Keratinocyte (primary cell): ENCODE results near the gene TMEM217. TPM values are rescaled to one million over a fixed set of nuclear protein-coding genes. Genes with fewer than 3 reads are reported as not detected.

Source experiments
- DNase-seq: peaks from one replicate; pipeline ENCODE4 v3.0.0-alpha.2; 2011; ENCODE audit warnings: low read depth, missing footprints, low spot score
- FAIRE-seq: peaks from 2 replicates; lab custom pipeline; 2011; peaks lifted over from hg19 to GRCh38; lab: Jason Lieb, UNC
- H2AFZ ChIP-seq: 2 replicates; pipeline ENCODE4 v1.6.0; 2012; ENCODE audit warnings: low read length, control low read depth, inconsistent platforms; ENCODE audit not compliant: control insufficient read depth
- H3K27ac ChIP-seq: 2 replicates; pipeline ENCODE4 v1.5.1; 2011; ENCODE audit warnings: low read length; ENCODE audit not compliant: control insufficient read depth, insufficient read depth
- H3K27me3 ChIP-seq: 3 replicates; pipeline ENCODE4 v1.6.0; 2011; ENCODE audit warnings: low read length; ENCODE audit not compliant: control insufficient read depth, insufficient read depth; ENCODE audit errors: extremely low read depth
- H3K36me3 ChIP-seq, 2 experiments: 2 replicates in 1 of 2; 3 replicates in 1 of 2; pipeline ENCODE4 v1.5.1; 2011; ENCODE audit warnings: low read length in 2 of 2, mild to moderate bottlenecking in 1 of 2; ENCODE audit not compliant: control insufficient read depth in 2 of 2, insufficient read depth in 2 of 2; ENCODE audit errors: extremely low read depth in 1 of 2
- H3K4me1 ChIP-seq: 3 replicates; pipeline ENCODE4 v1.5.1; 2011; ENCODE audit warnings: low read length; ENCODE audit not compliant: control insufficient read depth, insufficient read depth; ENCODE audit errors: extremely low read depth
- H3K4me2 ChIP-seq: 3 replicates; pipeline ENCODE4 v1.6.0; 2011; ENCODE audit warnings: low read depth, low read length; ENCODE audit not compliant: control insufficient read depth, insufficient read depth; ENCODE audit errors: extremely low read depth
- H3K4me3 ChIP-seq, 3 experiments: fragments of 200-600 bp in 1 of 3; sonication (generic) in 1 of 3; 2 replicates in 2 of 3; 3 replicates in 1 of 3; pipeline ENCODE4 v1.5.1; 2011 to 2016; ENCODE audit warnings: low read length in 3 of 3, mild to moderate bottlenecking in 3 of 3, control low read depth in 2 of 3, inconsistent platforms in 1 of 3, low read depth in 1 of 3, mixed read lengths in 1 of 3, mixed run types in 1 of 3, moderate library complexity in 1 of 3; ENCODE audit not compliant: control insufficient read depth in 2 of 3, insufficient read depth in 2 of 3; ENCODE audit errors: extremely low read depth in 1 of 3
- H3K79me2 ChIP-seq: 2 replicates; pipeline ENCODE4 v1.6.0; 2012; ENCODE audit warnings: low read length; ENCODE audit not compliant: control insufficient read depth, insufficient read depth
- H3K9ac ChIP-seq: 3 replicates; pipeline ENCODE4 v1.6.0; 2011; ENCODE audit warnings: low read length; ENCODE audit not compliant: control insufficient read depth, insufficient read depth; ENCODE audit errors: extremely low read depth
- H3K9me1 ChIP-seq: 3 replicates; pipeline ENCODE4 v1.6.0; 2011; ENCODE audit warnings: low read length; ENCODE audit not compliant: control insufficient read depth, insufficient read depth; ENCODE audit errors: extremely low read depth
- H3K9me3 ChIP-seq: 2 replicates; pipeline ENCODE4 v1.5.1; 2012; ENCODE audit warnings: low read depth, low read length; ENCODE audit not compliant: control insufficient read depth
- H4K20me1 ChIP-seq: 3 replicates; pipeline ENCODE4 v1.6.0; 2011; ENCODE audit warnings: low read length; ENCODE audit not compliant: control insufficient read depth, insufficient read depth; ENCODE audit errors: extremely low read depth
- EZH2 ChIP-seq: IDR thresholded peaks from one replicate; pipeline ENCODE4 v1.6.1; 2012; ENCODE audit warnings: inconsistent platforms, mild to moderate bottlenecking, low read length, moderate library complexity
- dilution Hi-C: fragments of 300-500 bp; cut with MboI; formaldehyde crosslinking; loops from one replicate; pipeline ENCODE4 v1.7.0; 2020; ENCODE audit warnings: low sequenced_read_pairs; ENCODE audit not compliant: extremely low pct_ligation_motif_present
- polyA plus RNA-seq, 5 experiments: library from polyadenylated mRNA; depleted of rRNA in 3 of 5; stranded (reverse) in 3 of 5; stranded (forward) in 1 of 5; unstranded in 1 of 5; fragments of >200 nt; gene quantifications; 1 replicate in 1 of 5; 2 replicates in 3 of 5; 3 replicates in 1 of 5; pipeline versions ENCODE4 v1.2.1 to v1.2.3, GENCODE V29; 2011 to 2012; ENCODE audit warnings: missing spikeins in 2 of 5, low read depth in 1 of 5, low replicate concordance in 1 of 5
- TF ChIP-seq, protein P1 (sequence below), 3 experiments: IDR thresholded peaks in 1 of 3; conservative IDR thresholded peaks in 1 of 3; optimal IDR thresholded peaks in 1 of 3; 2 replicates in 2 of 3; 3 replicates in 1 of 3; pipeline versions ENCODE3 to v1.5.1; 2011; ENCODE audit warnings: low read length in 3 of 3, mild to moderate bottlenecking in 3 of 3, moderate library complexity in 2 of 3, control low read depth in 1 of 3, inconsistent platforms in 1 of 3; ENCODE audit not compliant: insufficient read depth in 2 of 3; ENCODE audit errors: extremely low read depth in 1 of 3

TMEM217 gene
- polyA plus RNA-seq, 1 donor (not counting 4 experiments of a cell fraction or from before 2014, with no cell fraction given), result 0.80 TPM

DNA sequence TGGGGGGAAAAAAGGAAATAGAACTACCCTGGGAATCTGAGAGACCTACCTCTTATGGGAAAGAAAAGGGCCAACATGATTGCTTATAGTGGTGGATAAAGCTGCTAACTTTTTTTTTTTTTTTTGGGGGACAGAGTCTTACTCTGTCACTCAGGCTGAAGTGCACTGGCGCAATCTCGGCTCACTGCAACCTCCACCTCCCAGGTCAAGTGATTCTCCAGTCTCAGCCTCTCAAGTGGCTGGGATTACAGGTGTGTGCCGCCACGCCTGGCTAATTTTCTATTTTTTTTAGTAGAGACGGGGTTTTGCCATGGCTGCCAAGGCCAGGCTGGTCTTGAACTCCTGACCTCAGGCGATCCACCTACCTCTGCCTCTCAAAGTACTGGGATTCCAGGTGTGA lies 39.9 kb downstream of the TMEM217 start:
- H3K36me3 ChIP-seq, result no peaks in the 10 kb centered on the region
- peaks cover 10% of the 10 kb centered on the region for H3K4me1 ChIP-seq
- no peaks in the 10 kb centered on the region for H3K9me3 ChIP-seq
- H2AFZ ChIP-seq, result no peak overlapping the region
- H3K27me3 ChIP-seq, result no peaks in the 10 kb centered on the region
- FAIRE-seq (no peak), DNase-seq (no peak)
- no peak overlapping the region for H3K27ac ChIP-seq
- H3K79me2 ChIP-seq, result no peaks in the 10 kb centered on the region
- TF ChIP-seq EZH2, result no peak
- TF ChIP-seq, protein P1, sequence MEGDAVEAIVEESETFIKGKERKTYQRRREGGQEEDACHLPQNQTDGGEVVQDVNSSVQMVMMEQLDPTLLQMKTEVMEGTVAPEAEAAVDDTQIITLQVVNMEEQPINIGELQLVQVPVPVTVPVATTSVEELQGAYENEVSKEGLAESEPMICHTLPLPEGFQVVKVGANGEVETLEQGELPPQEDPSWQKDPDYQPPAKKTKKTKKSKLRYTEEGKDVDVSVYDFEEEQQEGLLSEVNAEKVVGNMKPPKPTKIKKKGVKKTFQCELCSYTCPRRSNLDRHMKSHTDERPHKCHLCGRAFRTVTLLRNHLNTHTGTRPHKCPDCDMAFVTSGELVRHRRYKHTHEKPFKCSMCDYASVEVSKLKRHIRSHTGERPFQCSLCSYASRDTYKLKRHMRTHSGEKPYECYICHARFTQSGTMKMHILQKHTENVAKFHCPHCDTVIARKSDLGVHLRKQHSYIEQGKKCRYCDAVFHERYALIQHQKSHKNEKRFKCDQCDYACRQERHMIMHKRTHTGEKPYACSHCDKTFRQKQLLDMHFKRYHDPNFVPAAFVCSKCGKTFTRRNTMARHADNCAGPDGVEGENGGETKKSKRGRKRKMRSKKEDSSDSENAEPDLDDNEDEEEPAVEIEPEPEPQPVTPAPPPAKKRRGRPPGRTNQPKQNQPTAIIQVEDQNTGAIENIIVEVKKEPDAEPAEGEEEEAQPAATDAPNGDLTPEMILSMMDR (optimal IDR thresholded peaks at IDR 0.05 in 1 of 3, IDR thresholded peaks at IDR 0.05 in 1 of 3, conservative IDR thresholded peaks at IDR 0.05 in 1 of 3; ENCODE audit: extremely low read depth in 1 of 3, insufficient read depth in 2 of 3, low read length in 3 of 3), result no peak
- no peak overlapping the region for H3K4me3 ChIP-seq
- no peak overlapping the region for H3K4me2 ChIP-seq
- dilution Hi-C loops, result no loop called here
- no peaks in the 10 kb centered on the region for H4K20me1 ChIP-seq
- H3K9ac ChIP-seq, result no peak overlapping the region
- H3K9me1 ChIP-seq, result no peaks in the 10 kb centered on the region

DNA sequence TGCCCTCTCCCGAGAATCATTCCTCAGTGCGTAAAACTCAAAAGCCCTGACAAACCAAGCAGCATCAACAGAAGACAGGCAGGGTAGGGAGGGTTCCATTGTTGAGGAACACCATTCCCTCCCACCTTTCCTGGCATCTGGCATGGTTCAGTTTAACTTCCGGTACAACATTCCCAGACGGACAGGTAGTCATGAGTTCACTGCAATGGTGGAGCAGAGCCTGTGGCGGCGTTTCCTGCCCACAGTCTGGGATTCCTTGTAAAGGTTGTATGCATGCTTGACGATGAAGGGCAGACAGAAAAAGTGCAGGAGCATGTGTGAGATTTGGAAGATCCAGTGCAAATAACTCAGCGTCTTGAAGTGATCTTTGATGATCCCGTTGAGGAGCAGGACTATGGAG lies 45.7 kb downstream of the TMEM217 start:
- H3K9me3 ChIP-seq, result no peaks in the 10 kb centered on the region
- H3K27me3 ChIP-seq, result no peaks in the 10 kb centered on the region
- FAIRE-seq, result no peak
- TF ChIP-seq EZH2, result no peak
- H3K36me3 ChIP-seq, result no peaks in the 10 kb centered on the region
- dilution Hi-C loops, result no loop called here
- H3K4me2 ChIP-seq, result no peak overlapping the region
- no peaks in the 10 kb centered on the region for H3K9me1 ChIP-seq
- no peak overlapping the region for H3K9ac ChIP-seq
- no peaks in the 10 kb centered on the region for H3K79me2 ChIP-seq
- no peak overlapping the region for H3K4me3 ChIP-seq
- H3K27ac ChIP-seq, result no peak overlapping the region
- no peaks in the 10 kb centered on the region for H3K4me1 ChIP-seq
- no peak for DNase-seq
- H2AFZ ChIP-seq, result no peak overlapping the region
- H4K20me1 ChIP-seq, result no peaks in the 10 kb centered on the region

DNA sequence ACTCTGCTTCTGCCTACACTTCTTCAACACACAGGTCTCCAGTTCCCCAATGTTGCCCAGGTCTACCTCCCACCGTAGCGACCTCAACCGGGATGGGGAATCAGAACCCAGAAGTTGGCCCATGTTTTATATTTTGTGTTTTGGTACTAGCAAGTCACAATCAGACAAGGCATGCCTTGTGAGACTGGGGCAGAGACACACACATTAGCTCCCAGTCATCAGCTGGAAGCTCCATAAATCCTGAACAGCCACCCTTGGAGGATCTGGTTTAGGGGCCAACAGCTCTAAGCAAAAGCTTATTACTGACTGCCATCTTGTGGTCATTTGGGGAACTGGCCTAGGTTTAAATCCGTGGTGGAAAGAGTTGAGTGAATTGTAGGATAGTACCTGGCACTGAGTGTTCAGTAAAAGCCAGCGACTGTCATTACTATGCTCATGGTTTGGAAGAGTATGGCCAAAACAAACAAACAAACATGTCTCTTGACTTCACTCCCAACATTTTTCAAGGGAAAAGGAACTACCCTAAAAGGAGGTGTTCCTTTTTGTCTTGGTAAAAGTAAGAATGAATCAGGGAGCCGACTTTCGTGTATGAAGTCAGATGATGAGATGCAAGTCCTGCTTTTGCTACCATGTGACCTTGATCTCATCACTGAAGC lies 47.5 kb downstream of the TMEM217 start:
- no peak overlapping the region for H3K9ac ChIP-seq
- H3K27ac ChIP-seq, result no peak overlapping the region
- no peak overlapping the region for H3K4me2 ChIP-seq
- DNase-seq, result peak; percentile 13
- H3K9me3 ChIP-seq, result no peaks in the 10 kb centered on the region
- dilution Hi-C loops, result no loop called here
- no peaks in the 10 kb centered on the region for H3K79me2 ChIP-seq
- no peaks in the 10 kb centered on the region for H3K4me1 ChIP-seq
- H3K27me3 ChIP-seq, result no peaks in the 10 kb centered on the region
- no peak overlapping the region for H2AFZ ChIP-seq
- H4K20me1 ChIP-seq, result no peaks in the 10 kb centered on the region
- H3K4me3 ChIP-seq, result no peak overlapping the region
- H3K36me3 ChIP-seq, result no peaks in the 10 kb centered on the region
- TF ChIP-seq, protein P1 (optimal IDR thresholded peaks at IDR 0.05 in 1 of 3, IDR thresholded peaks at IDR 0.05 in 1 of 3, conservative IDR thresholded peaks at IDR 0.05 in 1 of 3; ENCODE audit: extremely low read depth in 1 of 3, insufficient read depth in 2 of 3, low read length in 3 of 3), result peak; percentile 78 to 97 (median 81)
- TF ChIP-seq EZH2, result no peak
- peak; percentile 80 for FAIRE-seq
- no peaks in the 10 kb centered on the region for H3K9me1 ChIP-seq
